IgD-negative memory B cell (primary cell): ENCODE measurements around the gene PRMT9. TPM values are rescaled to one million over a fixed set of nuclear protein-coding genes. Genes with fewer than 3 reads are reported as not detected.

Experiments used
- H3K27ac Mint-ChIP-seq, 3 donors: one replicate each; pipeline ENCODE4 v1.8.0; 2020 to 2022; ENCODE audit warnings: mild to moderate bottlenecking in 3 of 3, mixed read lengths in 3 of 3, moderate library complexity in 1 of 3
- H3K27me3 Mint-ChIP-seq: one replicate; pipeline ENCODE4 v1.8.0; 2021; ENCODE audit warnings: mixed read lengths
- H3K36me3 Mint-ChIP-seq: one replicate; pipeline ENCODE4 v1.8.0; 2020; ENCODE audit warnings: mild to moderate bottlenecking, mixed read lengths
- H3K4me1 Mint-ChIP-seq, 3 donors: one replicate each; pipeline ENCODE4 v1.8.0; 2020 to 2022; ENCODE audit warnings: mixed read lengths in 3 of 3, mild to moderate bottlenecking in 1 of 3
- H3K4me3 Mint-ChIP-seq, 4 donors: one replicate each; pipeline ENCODE4 v1.8.0; 2020 to 2022; ENCODE audit warnings: mild to moderate bottlenecking in 4 of 4, mixed read lengths in 4 of 4, moderate library complexity in 3 of 4
- H3K9me3 Mint-ChIP-seq, 3 donors: one replicate each; pipeline ENCODE4 v1.8.0; 2020 to 2021; ENCODE audit warnings: mixed read lengths in 3 of 3, mild to moderate bottlenecking in 1 of 3
- polyA plus RNA-seq: library from polyadenylated mRNA; unstranded; fragments of 300-500 nt; fragmentation: Illumina TruSeq; gene quantifications from one replicate; pipeline ENCODE4 v1.2.3, GENCODE V29; 2021

The PRMT9 gene
- 4.2 TPM for polyA plus RNA-seq

GRCh38 chr4:147683717-147684700 is at the start of gene PRMT9:
Gene PRMT9 (minus strand): TSS chr4:147684163. CDS start chr4:147683987, 176 bp downstream.
- no peaks in the 10 kb centered on the region for H3K9me3 Mint-ChIP-seq

GRCh38 chr4:147732518-147733235 is 48.7 kb upstream of the PRMT9 start:
- H3K4me1 Mint-ChIP-seq = peaks cover 2 to 10% (median 7%) of the 10 kb centered on the region in 3 donors

More at GRCh38 chr4:147683717-147684700, at the start of gene PRMT9:
- H3K4me1 Mint-ChIP-seq = peaks cover 16 to 25% (median 23%) of the 10 kb centered on the region in 3 donors
- peak within 1 kb of the TSS; percentile 94 to 98 (median 96) for H3K4me3 Mint-ChIP-seq
- peak within 1 kb of the TSS; percentile 88 to 98 (median 97) for H3K27ac Mint-ChIP-seq
- H3K27me3 Mint-ChIP-seq = peaks cover 6% of the 10 kb centered on the region
- peaks cover 3% of the 10 kb centered on the region for H3K36me3 Mint-ChIP-seq

DNA sequence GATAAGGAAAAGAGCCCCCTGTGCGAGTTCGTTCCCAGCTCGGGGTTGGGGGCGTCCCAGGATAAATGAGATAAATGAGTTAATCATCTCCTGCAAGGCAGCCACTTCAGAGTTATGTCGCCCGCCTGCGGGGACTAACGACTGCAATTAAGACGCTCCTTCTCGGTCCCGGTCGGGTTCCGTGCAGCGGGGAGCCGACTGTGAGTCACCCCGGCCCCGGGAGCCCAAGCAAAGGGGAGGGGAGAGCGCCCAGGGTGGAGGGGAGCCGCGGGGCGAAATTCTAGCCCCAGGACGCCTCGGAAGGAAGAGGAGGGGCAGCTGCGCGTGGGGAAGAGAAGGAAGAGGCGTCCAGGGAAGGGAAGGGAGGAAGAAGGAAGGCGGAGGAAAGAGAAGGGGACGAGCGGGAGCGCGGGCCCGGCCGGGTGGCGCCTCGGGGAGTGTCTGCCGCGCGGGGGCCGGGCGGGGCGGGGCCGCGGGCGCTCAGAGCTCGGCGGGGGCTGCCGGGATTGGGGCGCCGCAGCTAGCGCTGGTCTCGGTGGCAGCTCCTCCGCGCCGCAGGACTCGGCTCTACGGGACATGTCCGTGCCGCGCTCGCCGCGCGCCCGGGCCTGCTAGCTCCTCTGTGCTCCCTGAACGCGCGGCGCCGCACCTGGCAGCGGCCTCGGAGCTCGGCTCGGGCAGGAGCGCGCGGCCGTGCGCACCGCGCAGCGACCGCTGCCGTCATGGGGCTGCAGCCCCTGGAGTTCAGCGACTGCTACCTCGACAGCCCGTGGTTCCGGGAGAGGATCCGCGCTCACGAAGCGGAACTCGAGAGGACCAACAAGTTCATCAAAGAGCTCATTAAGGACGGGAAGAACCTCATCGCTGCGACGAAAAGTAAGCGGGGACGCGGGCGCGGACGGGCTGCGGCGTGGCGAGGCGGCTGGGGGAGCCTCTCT is 47.9 kb upstream of the PRMT9 start, which contains the start of gene ARHGAP10:
Gene ARHGAP10, plus strand, starts transcription at position 509 of the 938 bp plus-strand sequence. Its CDS starts 214 bp downstream, at position 723.
- Mint-ChIP-seq H3K27me3 (peaks cover 35% of the 10 kb centered on the region), H3K27ac (no peak within 1 kb of the TSS), H3K9me3 (no peaks in the 10 kb centered on the region), H3K4me3 (peak within 1 kb of the TSS; percentile 87 to 94 (median 90)), H3K36me3 (peaks cover 3% of the 10 kb centered on the region), H3K4me1 (peaks cover 2 to 10% (median 7%) of the 10 kb centered on the region in 3 donors)

More at GRCh38 chr4:147732518-147733235, 48.7 kb upstream of the PRMT9 start:
- Mint-ChIP-seq H3K9me3 (no peaks in the 10 kb centered on the region), H3K36me3 (peaks cover 3% of the 10 kb centered on the region), H3K4me3 (peak overlapping the region; percentile 87 to 94 (median 90)), H3K27ac (no peak overlapping the region), H3K27me3 (peaks cover 36% of the 10 kb centered on the region)

DNA sequence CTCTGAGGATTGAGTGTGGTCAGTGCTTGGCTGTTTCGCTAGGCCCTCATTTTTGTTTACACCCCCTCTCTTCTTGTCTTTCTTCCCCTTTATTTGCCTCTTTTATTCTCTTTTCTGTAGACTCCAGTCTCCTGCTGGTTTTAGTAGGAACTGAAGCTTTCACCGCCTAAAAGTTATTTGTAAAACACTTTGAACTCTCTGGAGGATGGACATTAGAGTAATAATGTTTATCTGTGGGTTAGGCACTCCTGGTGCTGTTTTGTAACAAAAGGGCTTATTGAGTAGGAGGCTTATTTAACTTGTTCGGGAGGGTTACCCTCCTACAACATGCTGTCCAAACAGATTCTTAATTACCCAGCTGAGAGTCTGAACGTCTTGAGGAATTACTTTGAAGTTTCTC is 46.4 kb upstream of the PRMT9 start:
- Mint-ChIP-seq H3K36me3 (peaks cover under 1% of the 10 kb centered on the region), H3K27ac (no peak overlapping the region), H3K4me3 (peak overlapping the region in 3 of 4 donors; percentile 38 to 87 (median 56)), H3K27me3 (peaks cover 25% of the 10 kb centered on the region), H3K4me1 (peaks cover under 1 to 10% (median 7%) of the 10 kb centered on the region in 3 donors), H3K9me3 (no peaks in the 10 kb centered on the region)

GRCh38 chr4:147727476-147728028 is 43.6 kb upstream of the PRMT9 start:
- Mint-ChIP-seq H3K27ac (no peak overlapping the region), H3K4me1 (peaks cover 0 to 4% (median 3%) of the 10 kb centered on the region in 3 donors), H3K4me3 (no peak overlapping the region), H3K9me3 (no peaks in the 10 kb centered on the region), H3K36me3 (peaks cover 2% of the 10 kb centered on the region), H3K27me3 (peaks cover 2% of the 10 kb centered on the region)

DNA sequence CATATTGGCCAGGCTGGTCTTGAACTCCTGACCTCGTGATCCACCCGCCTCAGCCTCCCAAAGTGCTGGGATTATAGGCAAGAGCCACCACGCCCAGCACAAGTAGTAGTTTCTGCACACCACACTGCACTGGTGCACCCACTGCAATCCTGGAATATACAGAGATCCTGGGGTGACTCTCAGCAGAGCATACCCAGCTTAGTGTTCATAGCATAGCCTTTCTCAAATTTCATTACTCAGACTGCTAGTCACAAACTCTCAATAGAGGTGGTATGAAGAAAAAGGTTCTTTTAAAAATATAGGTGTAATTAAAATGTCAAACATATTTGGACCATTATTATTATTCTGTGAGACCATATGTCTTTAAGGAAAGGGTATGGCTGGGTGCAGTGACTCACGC is 41.7 kb upstream of the PRMT9 start:
- no peak overlapping the region for H3K27ac Mint-ChIP-seq
- H3K36me3 Mint-ChIP-seq = peaks cover 2% of the 10 kb centered on the region
- H3K4me1 Mint-ChIP-seq = no peaks in the 10 kb centered on the region
- H3K9me3 Mint-ChIP-seq = no peaks in the 10 kb centered on the region
- H3K4me3 Mint-ChIP-seq = no peak overlapping the region
- H3K27me3 Mint-ChIP-seq = peaks cover 2% of the 10 kb centered on the region

GRCh38 chr4:147724468-147725201 is 40.7 kb upstream of the PRMT9 start:
- Mint-ChIP-seq H3K36me3 (peaks cover 2% of the 10 kb centered on the region), H3K4me3 (no peak overlapping the region), H3K9me3 (no peaks in the 10 kb centered on the region), H3K27me3 (no peaks in the 10 kb centered on the region), H3K4me1 (no peaks in the 10 kb centered on the region), H3K27ac (no peak overlapping the region)

- Mint-ChIP-seq H3K4me3 (no peak overlapping the region), H3K4me1 (no peaks in the 10 kb centered on the region), H3K9me3 (no peaks in the 10 kb centered on the region), H3K27ac (no peak overlapping the region), H3K27me3 (no peaks in the 10 kb centered on the region), H3K36me3 (peaks cover 2% of the 10 kb centered on the region)
Observed at GRCh38 chr4:147723326-147723725, 39.4 kb upstream of the PRMT9 start.

DNA sequence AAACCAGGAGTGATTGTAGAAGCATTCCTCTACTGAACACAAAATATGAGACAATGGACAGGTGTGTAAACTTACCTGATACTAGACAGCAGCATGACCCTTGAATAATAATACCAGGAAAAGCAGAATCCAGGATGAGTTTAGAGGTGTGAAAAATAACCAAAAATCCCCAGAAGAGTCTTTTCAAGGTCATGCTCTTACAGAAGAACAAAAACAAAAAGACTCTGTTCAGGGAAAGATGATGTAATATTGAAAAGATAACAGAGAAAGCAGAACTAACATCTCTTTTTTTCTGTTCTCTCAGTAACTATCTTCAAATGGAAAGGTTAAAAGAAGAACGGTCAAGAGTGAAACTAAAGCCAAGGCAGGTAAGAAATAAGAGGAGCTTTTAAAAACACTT is 33.9 kb upstream of the PRMT9 start:
- no peaks in the 10 kb centered on the region for H3K36me3 Mint-ChIP-seq
- H3K4me3 Mint-ChIP-seq = no peak overlapping the region
- peaks cover 6% of the 10 kb centered on the region for H3K27me3 Mint-ChIP-seq
- H3K4me1 Mint-ChIP-seq = no peaks in the 10 kb centered on the region
- H3K9me3 Mint-ChIP-seq = no peaks in the 10 kb centered on the region
- no peak overlapping the region for H3K27ac Mint-ChIP-seq

DNA sequence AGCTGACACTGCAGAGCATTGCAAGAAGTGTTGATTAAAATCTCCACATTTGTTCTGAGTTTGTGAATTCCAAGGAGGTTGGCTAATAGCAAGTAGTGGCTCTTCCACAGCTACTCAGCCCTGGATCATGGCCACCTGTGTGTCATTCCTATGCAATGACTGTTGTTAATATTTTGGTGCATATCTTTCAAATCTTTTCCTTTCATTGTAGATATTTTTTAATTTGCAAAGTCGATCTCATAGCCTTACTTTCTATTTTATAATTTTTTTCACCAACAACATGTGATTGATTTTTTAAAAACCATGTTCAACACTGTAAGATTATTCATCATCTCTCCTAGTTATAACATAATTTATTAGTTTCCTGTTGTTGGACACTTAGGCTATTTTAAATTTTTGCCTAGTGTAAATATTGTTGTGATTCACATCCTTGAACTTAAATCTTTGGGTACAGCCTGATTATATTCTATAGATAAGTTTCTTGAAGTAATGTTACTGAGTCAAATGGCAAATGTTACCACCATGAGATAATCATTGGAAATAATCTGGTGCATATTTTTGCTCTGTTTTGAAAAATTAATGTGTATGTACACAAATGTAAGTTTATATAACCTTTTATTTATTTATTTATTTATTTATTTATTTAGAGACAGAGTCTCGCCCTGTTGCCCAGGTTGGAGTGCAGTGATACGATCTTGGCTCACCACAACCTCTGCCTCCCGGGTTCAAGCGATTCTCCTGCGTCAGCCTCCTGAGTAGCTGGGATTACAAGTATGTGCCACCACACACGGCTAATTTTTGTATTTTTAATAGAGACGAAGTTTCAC is 30.8 kb upstream of the PRMT9 start:
- Mint-ChIP-seq H3K4me3 (no peak overlapping the region), H3K36me3 (no peaks in the 10 kb centered on the region), H3K9me3 (no peaks in the 10 kb centered on the region), H3K4me1 (no peaks in the 10 kb centered on the region), H3K27me3 (peaks cover 6% of the 10 kb centered on the region), H3K27ac (no peak overlapping the region)

GRCh38 chr4:147709999-147710398 is 26.0 kb upstream of the PRMT9 start:
- Mint-ChIP-seq H3K4me1 (peaks cover 0 to 3% (median 0%) of the 10 kb centered on the region in 3 donors), H3K27me3 (no peaks in the 10 kb centered on the region), H3K4me3 (no peak overlapping the region), H3K9me3 (no peaks in the 10 kb centered on the region), H3K36me3 (no peaks in the 10 kb centered on the region), H3K27ac (no peak overlapping the region)

DNA sequence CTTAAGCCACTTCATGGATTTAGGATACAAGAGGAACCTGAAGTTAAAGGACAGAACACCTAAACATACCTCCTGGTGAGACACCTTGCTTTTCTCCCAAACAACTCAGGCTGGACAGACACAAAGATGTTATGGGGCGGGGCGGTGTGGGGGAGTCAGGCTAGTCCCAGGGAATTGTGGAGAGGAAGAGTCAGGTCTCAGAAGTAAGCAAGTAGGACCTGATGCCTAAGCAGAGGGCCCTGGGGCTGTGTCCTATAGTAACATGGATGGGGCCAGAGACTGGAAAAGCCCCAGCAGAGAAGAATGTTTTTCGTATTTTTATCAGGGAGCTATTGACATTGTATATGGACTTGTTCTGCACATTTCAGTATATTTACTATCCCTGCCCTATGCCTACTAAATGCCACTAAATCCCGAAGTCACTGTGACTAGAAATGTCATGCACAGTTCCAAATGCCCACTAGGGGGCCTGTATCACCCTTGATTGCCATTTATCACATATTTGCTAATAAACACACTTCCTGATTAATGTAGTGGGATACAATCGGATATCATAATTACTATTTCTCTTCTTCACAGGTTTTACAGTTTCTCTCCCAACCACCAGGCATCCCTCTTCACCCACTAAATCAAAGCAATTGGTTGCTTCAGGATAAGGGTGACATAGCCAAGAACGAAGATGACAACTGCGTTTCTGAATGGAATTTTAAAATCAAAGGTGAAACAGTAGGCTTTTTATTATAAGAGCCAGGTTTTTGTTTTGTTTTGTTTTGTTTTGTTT is 24.1 kb upstream of the PRMT9 start:
- Mint-ChIP-seq H3K9me3 (no peaks in the 10 kb centered on the region), H3K27ac (no peak overlapping the region), H3K36me3 (no peaks in the 10 kb centered on the region), H3K27me3 (peaks cover 2% of the 10 kb centered on the region), H3K4me1 (peaks cover 0 to 3% (median 0%) of the 10 kb centered on the region in 3 donors), H3K4me3 (no peak overlapping the region)
